IPS-18a (cell line): ENCODE data around the gene NAA11.

ENCODE experiments used
- H3K27ac ChIP-seq: one replicate; pipeline ENCODE4 v1.5.1; 2013; ENCODE audit warnings: low read length
- H3K27me3 ChIP-seq: one replicate; pipeline ENCODE4 v1.6.1; 2013; ENCODE audit warnings: mild to moderate bottlenecking, low read length; ENCODE audit not compliant: control insufficient read depth, insufficient read depth
- H3K36me3 ChIP-seq: one replicate; pipeline ENCODE4 v1.6.1; 2013; ENCODE audit warnings: low read depth, low read length; ENCODE audit not compliant: control insufficient read depth
- H3K4me1 ChIP-seq: one replicate; pipeline ENCODE4 v1.6.1; 2013; ENCODE audit warnings: low read depth, low read length; ENCODE audit not compliant: control insufficient read depth
- H3K4me3 ChIP-seq: one replicate; pipeline ENCODE4 v1.5.1; 2013; ENCODE audit warnings: low read length
- H3K9ac ChIP-seq: one replicate; pipeline ENCODE4 v1.6.1; 2013; ENCODE audit warnings: mild to moderate bottlenecking, low read length, moderate library complexity
- H3K9me3 ChIP-seq: one replicate; pipeline ENCODE4 v1.6.1; 2013; ENCODE audit warnings: low read depth, low read length; ENCODE audit not compliant: control insufficient read depth

NAA11 gene

DNA sequence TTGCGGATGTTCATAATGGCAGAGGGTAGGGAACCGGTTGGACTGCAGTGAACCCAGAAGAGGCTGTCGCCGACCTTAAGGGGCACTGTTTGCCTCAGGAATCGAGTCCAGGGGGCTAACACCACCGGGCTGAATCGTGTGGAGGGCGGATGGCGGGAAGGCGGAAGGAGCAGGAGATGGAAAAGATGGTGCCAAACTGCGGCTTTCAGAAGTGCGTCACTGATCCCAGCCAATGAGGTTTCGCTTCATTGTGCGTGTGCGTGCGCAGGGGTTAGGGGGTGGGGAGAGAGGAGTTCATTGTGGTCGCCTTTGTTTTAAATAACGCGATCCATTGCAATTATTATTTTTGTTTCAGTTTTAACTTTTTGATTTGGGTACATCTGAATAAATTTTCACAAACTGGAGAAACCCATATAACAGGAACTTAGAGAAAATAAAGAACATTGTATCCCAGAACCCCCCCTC is at the start of gene NAA11:
NAA11 (minus strand) TSS at position 198 of the 465 bp plus-strand sequence; CDS start at position 14, 184 bp downstream.
- Histone ChIP-seq H3K4me3 (no peak within 1 kb of the TSS), H3K9ac (no peak within 1 kb of the TSS), H3K4me1 (no peaks in the 10 kb centered on the region), H3K36me3 (no peaks in the 10 kb centered on the region), H3K27me3 (no peaks in the 10 kb centered on the region), H3K9me3 (no peaks in the 10 kb centered on the region), H3K27ac (no peak within 1 kb of the TSS)

DNA sequence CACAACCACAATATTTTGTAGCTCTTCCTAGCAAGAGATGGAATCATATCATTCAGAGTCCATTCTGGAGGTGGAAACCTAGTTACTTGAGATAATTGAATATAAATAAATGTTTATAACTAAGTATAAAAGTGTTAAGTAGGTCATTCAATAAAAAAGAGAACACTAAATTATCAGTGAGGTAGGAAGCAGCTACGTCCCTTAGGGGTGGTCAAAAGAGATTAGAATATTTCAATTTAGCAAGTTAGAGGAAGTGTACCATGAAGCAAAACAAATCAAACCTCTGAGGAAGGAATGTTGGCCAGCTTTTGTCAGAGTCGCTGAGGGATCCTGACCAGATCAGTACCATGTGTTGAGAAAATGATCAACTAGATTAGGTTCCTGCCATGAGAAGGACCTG is 44.2 kb upstream of the NAA11 start:
- Histone ChIP-seq H3K9me3 (no peaks in the 10 kb centered on the region), H3K9ac (no peak overlapping the region), H3K27me3 (no peaks in the 10 kb centered on the region), H3K27ac (no peak overlapping the region), H3K4me3 (no peak overlapping the region), H3K36me3 (no peaks in the 10 kb centered on the region), H3K4me1 (no peaks in the 10 kb centered on the region)

DNA sequence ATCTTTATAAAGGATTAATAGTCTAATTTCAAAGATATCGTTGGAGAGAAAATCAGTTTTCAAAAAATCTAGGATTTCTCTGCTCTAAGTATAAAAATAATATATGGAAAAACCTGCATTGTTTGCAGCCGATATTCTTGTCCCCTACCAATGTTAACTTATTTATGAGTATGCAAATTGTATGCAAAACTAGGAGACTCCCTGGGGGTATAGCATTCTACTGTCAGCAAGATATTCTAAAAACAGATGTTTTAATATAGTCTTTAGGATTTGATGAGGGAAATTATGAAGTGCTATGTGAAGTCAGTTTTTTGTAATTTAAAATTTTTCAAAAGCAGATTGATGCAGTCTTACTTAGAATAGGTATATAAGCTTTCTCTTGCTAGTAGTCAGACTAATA is 41.2 kb upstream of the NAA11 start:
- no peak overlapping the region for H3K9ac ChIP-seq
- no peaks in the 10 kb centered on the region for H3K27me3 ChIP-seq
- H3K27ac ChIP-seq, result no peak overlapping the region
- no peaks in the 10 kb centered on the region for H3K36me3 ChIP-seq
- H3K4me3 ChIP-seq, result no peak overlapping the region
- no peaks in the 10 kb centered on the region for H3K9me3 ChIP-seq
- H3K4me1 ChIP-seq, result no peaks in the 10 kb centered on the region

DNA sequence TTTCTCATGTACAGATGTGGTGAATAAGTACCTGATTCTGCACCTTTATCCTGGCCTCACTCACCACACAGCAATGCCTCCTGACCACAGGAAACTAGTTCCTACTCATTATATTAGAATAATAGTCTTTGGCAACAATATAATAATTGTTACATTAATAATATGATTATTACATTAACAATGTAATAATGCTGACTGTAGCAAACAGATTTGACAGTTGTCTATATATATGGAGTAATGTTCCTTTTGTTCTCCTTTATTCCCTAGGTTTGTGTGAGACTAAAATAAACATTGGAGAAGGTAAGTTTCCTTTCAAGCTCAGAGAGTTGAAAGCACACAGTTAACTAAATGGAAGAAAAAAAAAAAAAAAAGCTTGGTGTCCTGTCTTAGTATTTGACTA is 40.6 kb upstream of the NAA11 start:
- no peak overlapping the region for H3K27ac ChIP-seq
- H3K36me3 ChIP-seq, result no peaks in the 10 kb centered on the region
- H3K9me3 ChIP-seq, result no peaks in the 10 kb centered on the region
- H3K4me1 ChIP-seq, result no peaks in the 10 kb centered on the region
- H3K27me3 ChIP-seq, result no peaks in the 10 kb centered on the region
- no peak overlapping the region for H3K9ac ChIP-seq
- no peak overlapping the region for H3K4me3 ChIP-seq

- H3K27ac ChIP-seq, result no peak overlapping the region
- no peak overlapping the region for H3K4me3 ChIP-seq
- H3K4me1 ChIP-seq, result no peaks in the 10 kb centered on the region
- no peak overlapping the region for H3K9ac ChIP-seq
- no peaks in the 10 kb centered on the region for H3K9me3 ChIP-seq
- no peaks in the 10 kb centered on the region for H3K36me3 ChIP-seq
- no peaks in the 10 kb centered on the region for H3K27me3 ChIP-seq
Observed at GRCh38 chr4:79364061-79364460, 38.2 kb upstream of the NAA11 start.

DNA sequence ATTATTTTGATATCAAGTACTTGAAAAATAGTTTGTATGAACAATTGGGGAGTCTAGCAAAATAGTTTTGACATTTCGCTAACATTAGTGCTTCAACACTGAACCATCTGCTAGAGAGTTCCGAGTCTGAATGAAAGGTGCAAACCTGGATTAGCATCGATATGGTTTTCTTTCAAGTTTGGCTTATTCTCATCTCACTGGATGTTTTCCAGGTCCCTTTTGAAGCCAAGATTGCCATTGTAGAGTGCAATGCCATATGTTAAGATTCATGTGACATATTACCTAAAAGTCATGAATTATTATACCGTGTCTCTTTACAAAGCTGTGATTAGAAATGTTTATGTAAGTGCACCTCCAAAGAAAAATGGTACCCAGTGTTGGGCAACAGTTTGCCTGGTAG is 36.8 kb upstream of the NAA11 start:
- no peaks in the 10 kb centered on the region for H3K4me1 ChIP-seq
- H3K9me3 ChIP-seq, result no peaks in the 10 kb centered on the region
- H3K27me3 ChIP-seq, result no peaks in the 10 kb centered on the region
- no peak overlapping the region for H3K27ac ChIP-seq
- H3K9ac ChIP-seq, result no peak overlapping the region
- no peaks in the 10 kb centered on the region for H3K36me3 ChIP-seq
- no peak overlapping the region for H3K4me3 ChIP-seq

DNA sequence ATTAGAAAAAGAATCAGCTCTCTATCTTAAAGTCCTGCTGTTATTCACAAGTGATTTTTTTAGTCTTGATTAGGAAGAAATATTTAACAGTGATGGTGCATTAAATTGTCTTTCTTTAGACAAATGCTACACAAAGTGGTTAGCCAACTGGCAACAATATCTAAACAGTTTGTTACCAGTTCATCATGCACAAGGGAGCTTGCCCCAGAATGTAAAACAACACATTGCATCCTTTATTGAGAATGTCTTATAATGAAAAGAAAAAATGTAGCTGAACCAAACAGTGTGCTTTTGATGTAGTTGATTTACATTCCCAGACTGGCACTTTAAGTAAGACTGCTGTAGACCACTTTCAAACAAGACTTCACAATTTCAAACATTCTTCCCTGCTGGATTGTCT is 34.1 kb upstream of the NAA11 start:
- Histone ChIP-seq H3K4me1 (no peaks in the 10 kb centered on the region), H3K9me3 (no peaks in the 10 kb centered on the region), H3K9ac (no peak overlapping the region), H3K36me3 (no peaks in the 10 kb centered on the region), H3K27me3 (no peaks in the 10 kb centered on the region), H3K27ac (no peak overlapping the region), H3K4me3 (no peak overlapping the region)

DNA sequence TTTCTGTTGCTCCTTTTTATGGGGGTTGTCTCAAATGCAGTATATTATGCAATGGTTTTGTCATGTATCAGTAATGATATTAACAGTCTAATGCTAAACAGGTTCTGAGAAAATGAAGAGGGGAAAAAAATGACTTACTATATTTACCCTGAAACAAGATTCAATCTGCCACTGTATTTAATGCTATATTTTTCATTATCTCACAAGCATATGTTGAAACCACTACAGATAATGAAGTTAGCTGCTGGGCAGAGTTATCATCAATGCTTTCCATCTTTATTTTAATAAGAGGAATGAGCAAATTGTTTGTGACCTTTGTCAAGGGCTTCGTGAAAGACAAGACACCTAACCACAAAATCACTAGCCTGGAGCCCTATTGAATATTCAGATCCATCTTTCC is 32.6 kb upstream of the NAA11 start:
- Histone ChIP-seq H3K27ac (no peak overlapping the region), H3K4me3 (no peak overlapping the region), H3K27me3 (no peaks in the 10 kb centered on the region), H3K36me3 (no peaks in the 10 kb centered on the region), H3K9ac (no peak overlapping the region), H3K9me3 (no peaks in the 10 kb centered on the region), H3K4me1 (no peaks in the 10 kb centered on the region)

- no peaks in the 10 kb centered on the region for H3K4me1 ChIP-seq
- no peak overlapping the region for H3K9ac ChIP-seq
- H3K9me3 ChIP-seq, result no peaks in the 10 kb centered on the region
- H3K4me3 ChIP-seq, result no peak overlapping the region
- no peak overlapping the region for H3K27ac ChIP-seq
- no peaks in the 10 kb centered on the region for H3K27me3 ChIP-seq
- H3K36me3 ChIP-seq, result no peaks in the 10 kb centered on the region
Observed at GRCh38 chr4:79357365-79357764, 31.5 kb upstream of the NAA11 start.

DNA sequence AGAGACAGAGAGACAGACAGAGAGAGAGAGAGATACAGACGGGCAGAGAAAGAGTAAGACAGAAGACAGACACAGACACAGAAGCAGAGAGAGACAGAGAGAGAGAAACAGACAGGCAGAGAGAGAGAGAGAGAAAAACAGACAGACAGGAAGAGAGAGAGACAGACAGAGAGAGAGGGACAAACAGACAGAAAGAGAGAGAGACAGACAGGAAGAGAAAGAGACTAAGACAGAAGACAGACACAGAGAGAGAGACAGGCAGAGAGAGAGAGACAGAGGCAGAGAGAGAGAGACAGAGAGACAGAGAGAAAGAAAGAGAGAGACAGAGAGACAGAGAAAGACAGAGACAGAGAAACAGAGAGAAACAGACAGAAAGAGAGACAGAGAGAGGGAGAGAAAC is 27.2 kb upstream of the NAA11 start:
- Histone ChIP-seq H3K4me1 (no peaks in the 10 kb centered on the region), H3K9me3 (no peaks in the 10 kb centered on the region), H3K27ac (no peak overlapping the region), H3K4me3 (no peak overlapping the region), H3K36me3 (no peaks in the 10 kb centered on the region), H3K9ac (no peak overlapping the region), H3K27me3 (no peaks in the 10 kb centered on the region)

- Histone ChIP-seq H3K4me3 (no peak overlapping the region), H3K9me3 (no peaks in the 10 kb centered on the region), H3K27ac (no peak overlapping the region), H3K9ac (no peak overlapping the region), H3K36me3 (no peaks in the 10 kb centered on the region), H3K4me1 (no peaks in the 10 kb centered on the region), H3K27me3 (no peaks in the 10 kb centered on the region)
Observed at GRCh38 chr4:79348405-79348804, 22.5 kb upstream of the NAA11 start.

- Histone ChIP-seq H3K4me3 (no peak overlapping the region), H3K9me3 (no peaks in the 10 kb centered on the region), H3K4me1 (no peaks in the 10 kb centered on the region), H3K36me3 (no peaks in the 10 kb centered on the region), H3K27ac (no peak overlapping the region), H3K27me3 (no peaks in the 10 kb centered on the region), H3K9ac (no peak overlapping the region)
Observed at GRCh38 chr4:79341893-79342653, 16.2 kb upstream of the NAA11 start.
